H9 (cell line): ENCODE data around the gene EVI2A. TPM values are rescaled to one million over a fixed set of nuclear protein-coding genes. Genes with fewer than 3 reads are reported as not detected.
A peak's percentile ranks its signal among the peaks of the same experiment; 100 is the strongest.

Experiments used
- DNase-seq: peaks from one replicate; pipeline ENCODE4 v3.0.0-alpha.2; 2017
- H2AFZ ChIP-seq: one replicate; pipeline ENCODE4 v1.6.1; 2013; ENCODE audit warnings: mild to moderate bottlenecking, low read length, control low read depth, moderate library complexity
- H2AK5ac ChIP-seq: 2 replicates; pipeline ENCODE4 v1.6.1; 2013; ENCODE audit warnings: low read length, control low read depth, mixed read lengths; ENCODE audit not compliant: insufficient read length
- H2BK120ac ChIP-seq: one replicate; pipeline ENCODE4 v1.6.1; 2013; ENCODE audit warnings: low read depth, mild to moderate bottlenecking, low read length, control low read depth, inconsistent platforms; ENCODE audit not compliant: poor library complexity, severe bottlenecking
- H2BK12ac ChIP-seq: 2 replicates; pipeline ENCODE4 v1.6.1; 2013; ENCODE audit warnings: low read length, control low read depth, mixed read lengths, low read depth; ENCODE audit not compliant: insufficient read length
- H2BK15ac ChIP-seq: 2 replicates; pipeline ENCODE4 v1.6.1; 2013; ENCODE audit warnings: low read depth, low read length, control low read depth
- H2BK20ac ChIP-seq: one replicate; pipeline ENCODE4 v1.6.1; 2013; ENCODE audit warnings: low read depth, mild to moderate bottlenecking, low read length, control low read depth, inconsistent platforms; ENCODE audit not compliant: poor library complexity, severe bottlenecking
- H2BK5ac ChIP-seq: 2 replicates; pipeline ENCODE4 v1.6.1; 2013; ENCODE audit warnings: low read length, control low read depth, mixed read lengths; ENCODE audit not compliant: insufficient read length
- H3K14ac ChIP-seq: 2 replicates; pipeline ENCODE4 v1.6.1; 2013; ENCODE audit warnings: low read length, control low read depth; ENCODE audit not compliant: insufficient read depth
- H3K18ac ChIP-seq: 2 replicates; pipeline ENCODE4 v1.6.1; 2013; ENCODE audit warnings: low read depth, mild to moderate bottlenecking, mixed read lengths, low read length, control low read depth; ENCODE audit not compliant: insufficient read length
- H3K23ac ChIP-seq: 2 replicates; pipeline ENCODE4 v1.6.1; 2013; ENCODE audit warnings: low read length, control low read depth, mixed read lengths, low read depth; ENCODE audit not compliant: insufficient read length
- H3K23me2 ChIP-seq: 2 replicates; pipeline ENCODE4 v1.6.1; 2013; ENCODE audit warnings: low read depth, mild to moderate bottlenecking, mixed read lengths, low read length, control low read depth; ENCODE audit not compliant: insufficient read length, poor library complexity, severe bottlenecking
- H3K27ac ChIP-seq: 2 replicates; pipeline ENCODE4 v1.5.1; 2013; ENCODE audit warnings: low read length, control low read depth, mixed read lengths, low read depth; ENCODE audit not compliant: insufficient read length
- H3K27me3 ChIP-seq: 2 replicates; pipeline ENCODE4 v1.6.1; 2013; ENCODE audit warnings: low read length, control low read depth, inconsistent platforms; ENCODE audit not compliant: insufficient read depth
- H3K4ac ChIP-seq: 2 replicates; pipeline ENCODE4 v1.6.1; 2013; ENCODE audit warnings: low read depth, mild to moderate bottlenecking, control low read depth, inconsistent platforms, low read length, moderate library complexity
- H3K4me1 ChIP-seq: 2 replicates; pipeline ENCODE4 v1.6.1; 2013; ENCODE audit warnings: low read length, control low read depth, inconsistent platforms; ENCODE audit not compliant: insufficient read depth
- H3K4me2 ChIP-seq: 2 replicates; pipeline ENCODE4 v1.6.1; 2013; ENCODE audit warnings: low read length, control low read depth, mixed read lengths; ENCODE audit not compliant: insufficient read length, insufficient read depth
- H3K56ac ChIP-seq: 2 replicates; pipeline ENCODE4 v1.6.1; 2013; ENCODE audit warnings: low read depth, mild to moderate bottlenecking, mixed read lengths, low read length, control low read depth; ENCODE audit not compliant: insufficient read length
- H3K79me1 ChIP-seq: 2 replicates; pipeline ENCODE4 v1.6.1; 2013; ENCODE audit warnings: low read depth, mild to moderate bottlenecking, moderate library complexity, low read length, control low read depth, inconsistent platforms; ENCODE audit not compliant: insufficient read depth, poor library complexity, severe bottlenecking
- H3K79me2 ChIP-seq: 2 replicates; pipeline ENCODE4 v1.6.1; 2013; ENCODE audit warnings: low read length, control low read depth, inconsistent platforms; ENCODE audit not compliant: insufficient read depth
- H3K9ac ChIP-seq: 2 replicates; pipeline ENCODE4 v1.6.1; 2013; ENCODE audit warnings: low read length, control low read depth, mixed read lengths; ENCODE audit not compliant: insufficient read length; ENCODE audit errors: extremely low read depth
- H3K9me3 ChIP-seq: one replicate; pipeline ENCODE4 v1.6.1; 2013; ENCODE audit warnings: low read depth, low read length, inconsistent platforms; ENCODE audit not compliant: control insufficient read depth
- H3T11ph ChIP-seq: one replicate; pipeline ENCODE4 v1.6.1; 2013; ENCODE audit warnings: mild to moderate bottlenecking, low read length, control low read depth, inconsistent platforms
- H4K20me1 ChIP-seq: one replicate; pipeline ENCODE4 v1.6.1; 2013; ENCODE audit not compliant: control insufficient read depth, insufficient read length, insufficient read depth
- H4K5ac ChIP-seq: 2 replicates; pipeline ENCODE4 v1.6.1; 2013; ENCODE audit warnings: low read depth, mild to moderate bottlenecking, mixed read lengths, low read length, control low read depth; ENCODE audit not compliant: insufficient read length
- H4K8ac ChIP-seq: replicated peaks from 2 replicates; pipeline ENCODE4 v1.6.1; 2013; ENCODE audit warnings: low read length, control low read depth, mixed read lengths, low read depth; ENCODE audit not compliant: insufficient read length
- H4K91ac ChIP-seq: 2 replicates; pipeline ENCODE4 v1.6.1; 2013; ENCODE audit warnings: low read depth, mild to moderate bottlenecking, moderate library complexity, mixed read lengths, low read length, control low read depth; ENCODE audit not compliant: insufficient read length
- H3K27ac Mint-ChIP-seq, 3 experiments: 2 replicates in 2 of 3; 3 replicates in 1 of 3; pipeline ENCODE4 v1.8.0; 2020 to 2021; ENCODE audit warnings: mixed read lengths in 3 of 3, mild to moderate bottlenecking in 1 of 3, moderate library complexity in 1 of 3
- H3K27me3 Mint-ChIP-seq: 2 replicates; pipeline ENCODE4 v1.8.0; 2021; ENCODE audit warnings: low read depth, mild to moderate bottlenecking, moderate library complexity, mixed read lengths
- H3K36me3 Mint-ChIP-seq, 3 experiments: 2 replicates in 2 of 3; 3 replicates in 1 of 3; pipeline ENCODE4 v1.8.0; 2020 to 2021; ENCODE audit warnings: low read depth in 3 of 3, mixed read lengths in 3 of 3; ENCODE audit not compliant: insufficient read depth in 1 of 3
- H3K4me1 Mint-ChIP-seq, 2 experiments: 2 replicates each; pipeline ENCODE4 v1.8.0; 2020; ENCODE audit warnings: mixed read lengths in 2 of 2
- H3K4me3 Mint-ChIP-seq, 2 experiments: 2 replicates in 1 of 2; 3 replicates in 1 of 2; pipeline ENCODE4 v1.8.0; 2020 to 2021; ENCODE audit warnings: mild to moderate bottlenecking in 2 of 2, mixed read lengths in 2 of 2, moderate library complexity in 1 of 2
- H3K9me3 Mint-ChIP-seq, 2 experiments: 2 replicates in 1 of 2; 3 replicates in 1 of 2; pipeline ENCODE4 v1.8.0; 2020; ENCODE audit warnings: mild to moderate bottlenecking in 2 of 2, mixed read lengths in 2 of 2, moderate library complexity in 1 of 2
- CTCF ChIP-seq: fragments of 200-600 bp; sonication (generic); conservative IDR thresholded peaks from 3 replicates; pipeline ENCODE4 v1.8.0; 2021; ENCODE audit warnings: antibody characterized with exemption, mild to moderate bottlenecking
- WGBS: extraction: QIAGEN DNeasy Blood & Tissue Kit; methylation state at CpG from one replicate; pipeline ENCODE4 v1.1.7; 2013; ENCODE audit warnings: missing lambda C conversion rate, low lambda C conversion rate, mixed read lengths; ENCODE audit not compliant: insufficient read length; ENCODE audit errors: extremely low coverage; 5-methylcytosine and 5-hydroxymethylcytosine counted together
- total RNA-seq: library from RNA; stranded (reverse); gene quantifications from 2 replicates; pipeline ENCODE4 v1.2.1, GENCODE V29; 2021

EVI2A gene
- total RNA-seq, 1 experiment from 2014 or later, result not detected

- DNase-seq, result no peak
- Histone ChIP-seq H2BK120ac (no peak overlapping the region), H3K4me1 (no peaks in the 10 kb centered on the region), H2BK5ac (no peak overlapping the region), H3K23ac (no peak overlapping the region), H4K8ac (no peak overlapping the region), H3K27me3 (no peaks in the 10 kb centered on the region), H3K4me2 (no peak overlapping the region), H2AK5ac (no peak overlapping the region), H4K20me1 (no peaks in the 10 kb centered on the region), H3K14ac (no peak overlapping the region), H3K27ac (no peak overlapping the region), H3K4ac (no peak overlapping the region), H3K9me3 (no peaks in the 10 kb centered on the region), H3K9ac (no peak overlapping the region), H3T11ph (no peak overlapping the region), H2BK12ac (no peak overlapping the region), H4K91ac (no peak overlapping the region), H3K79me1 (no peaks in the 10 kb centered on the region), H3K79me2 (no peaks in the 10 kb centered on the region), H2BK20ac (no peak overlapping the region), H2AFZ (no peak overlapping the region), H3K23me2 (no peaks in the 10 kb centered on the region), H4K5ac (no peak overlapping the region), H3K56ac (no peak overlapping the region), H3K18ac (no peak overlapping the region), H2BK15ac (no peak overlapping the region)
- Mint-ChIP-seq H3K27ac (no peak overlapping the region), H3K9me3 (peaks cover 0 to 3% of the 10 kb centered on the region in 2 experiments; a peak in 1 of 5 replicates), H3K4me3 (no peak overlapping the region), H3K4me1 (no peaks in the 10 kb centered on the region), H3K27me3 (no peaks in the 10 kb centered on the region), H3K36me3 (peaks cover 3 to 31% (median 12%) of the 10 kb centered on the region in 3 experiments)
- TF ChIP-seq CTCF, result peak; percentile 35
- no CpG with 5 or more reads among the region's 1 CpG for WGBS
Measured at GRCh38 chr17:31286587-31286986, 34.8 kb downstream of the EVI2A start.
